GM23338 (cell line): ENCODE results near the gene CYTIP. TPM values are rescaled to one million over a fixed set of nuclear protein-coding genes. Genes with fewer than 3 reads are reported as not detected.

Experiments
- ATAC-seq: fragments of 200-7000 bp; cut with Tn5 transposase; 3 replicates; pipeline ENCODE4 v1.9.1; 2020
- DNase-seq: peaks from one replicate; pipeline ENCODE4 v3.0.0-alpha.2; 2015; ENCODE audit warnings: low spot score
- H2AFZ ChIP-seq: fragments of 200-600 bp; sonication (generic); 2 replicates; pipeline ENCODE4 v1.8.0; 2016; ENCODE audit warnings: antibody characterized with exemption, mild to moderate bottlenecking, moderate library complexity
- H3F3A ChIP-seq: fragments of 200-600 bp; sonication (generic); replicated peaks from 2 replicates; pipeline ENCODE4 v1.8.0; 2017; ENCODE audit warnings: antibody characterized with exemption, mixed run types, low read depth
- H3K27ac ChIP-seq: fragments of 200-600 bp; sonication (generic); 2 replicates; pipeline ENCODE4 v1.6.1; 2016; ENCODE audit warnings: low read depth
- H3K27me3 ChIP-seq: fragments of 200-600 bp; sonication (generic); 2 replicates; pipeline ENCODE4 v1.8.0; 2016; ENCODE audit warnings: mild to moderate bottlenecking, mixed run types, moderate library complexity; ENCODE audit not compliant: insufficient read depth
- H3K36me3 ChIP-seq: fragments of 200-600 bp; sonication (generic); 2 replicates; pipeline ENCODE4 v1.8.0; 2016; ENCODE audit warnings: mild to moderate bottlenecking; ENCODE audit not compliant: insufficient read depth
- H3K4me1 ChIP-seq: fragments of 200-600 bp; sonication (generic); 2 replicates; pipeline ENCODE4 v1.8.0; 2016; ENCODE audit warnings: mild to moderate bottlenecking, moderate library complexity; ENCODE audit not compliant: insufficient read depth
- H3K4me2 ChIP-seq: fragments of 200-600 bp; sonication (generic); 2 replicates; pipeline ENCODE4 v1.7.1; 2017; ENCODE audit warnings: mixed run types
- H3K4me3 ChIP-seq: fragments of 200-600 bp; sonication (generic); 2 replicates; pipeline ENCODE4 v1.6.1; 2016; ENCODE audit warnings: mixed run types
- H3K79me2 ChIP-seq: fragments of 200-600 bp; sonication (generic); replicated peaks from 2 replicates; pipeline ENCODE4 v1.8.0; 2017; ENCODE audit warnings: mild to moderate bottlenecking; ENCODE audit not compliant: insufficient read depth
- H3K9me2 ChIP-seq: fragments of 200-600 bp; sonication (generic); 2 replicates; pipeline ENCODE4 v1.8.0; 2017; ENCODE audit not compliant: insufficient read depth
- H4K20me1 ChIP-seq: fragments of 200-600 bp; sonication (generic); replicated peaks from 2 replicates; pipeline ENCODE4 v1.8.0; 2017; ENCODE audit warnings: mild to moderate bottlenecking; ENCODE audit not compliant: insufficient read depth
- H3K27ac Mint-ChIP-seq: 2 replicates; pipeline ENCODE4 v1.8.0; 2020; ENCODE audit warnings: inconsistent platforms, mild to moderate bottlenecking, moderate library complexity, mixed read lengths
- H3K27me3 Mint-ChIP-seq: 3 replicates; pipeline ENCODE4 v1.8.0; 2022; ENCODE audit warnings: low read depth, mild to moderate bottlenecking, moderate library complexity, mixed read lengths, inconsistent platforms; ENCODE audit not compliant: insufficient read depth, poor library complexity
- H3K36me3 Mint-ChIP-seq: 3 replicates; pipeline ENCODE4 v1.8.0; 2021; ENCODE audit warnings: low read depth, mild to moderate bottlenecking, inconsistent platforms, moderate library complexity, mixed read lengths
- H3K4me1 Mint-ChIP-seq: 3 replicates; pipeline ENCODE4 v1.8.0; 2020; ENCODE audit warnings: mild to moderate bottlenecking, inconsistent platforms, mixed read lengths
- H3K4me3 Mint-ChIP-seq: 3 replicates; pipeline ENCODE4 v1.8.0; 2021; ENCODE audit warnings: moderate library complexity, mild to moderate bottlenecking, inconsistent platforms, mixed read lengths
- H3K9me3 Mint-ChIP-seq: 3 replicates; pipeline ENCODE4 v1.8.0; 2020; ENCODE audit warnings: moderate library complexity, mild to moderate bottlenecking, inconsistent platforms, mixed read lengths
- CTCF ChIP-seq, 2 experiments: fragments of 200-600 bp in 1 of 2; sonication (generic) in 1 of 2; conservative IDR thresholded peaks; 2 replicates each; pipeline versions ENCODE4 v1.5.1 to v1.6.1; 2016 to 2017; ENCODE audit warnings: antibody characterized with exemption in 2 of 2, low read depth in 2 of 2, mild to moderate bottlenecking in 2 of 2, moderate library complexity in 1 of 2
- EZH2phosphoT487 ChIP-seq: fragments of 200-600 bp; sonication (generic); IDR thresholded peaks from one replicate; pipeline ENCODE4 v1.8.1; 2018; ENCODE audit warnings: antibody characterized with exemption; ENCODE audit not compliant: unreplicated experiment
- POLR2AphosphoS5 ChIP-seq: IDR thresholded peaks from 2 replicates; pipeline ENCODE4 v1.6.1; 2016; ENCODE audit warnings: antibody characterized with exemption, low read depth
- REST ChIP-seq: IDR thresholded peaks from one replicate; pipeline ENCODE4 v1.6.1; 2018; ENCODE audit warnings: antibody characterized with exemption; ENCODE audit not compliant: unreplicated experiment
- ZNF331 ChIP-seq: fragments of 250-450 bp; sonication (Bioruptor Pico); IDR thresholded peaks from 2 replicates; pipeline ENCODE4 v1.5.0; 2020; ENCODE audit warnings: low read depth, mild to moderate bottlenecking, moderate library complexity
- polyA plus RNA-seq: library from polyadenylated mRNA; unstranded; fragments of >200 nt; fragmentation: Nextera tagmentation; extraction: Ambion mirVana; gene quantifications from 2 replicates; pipeline ENCODE4 v1.2.1, GENCODE V29; 2016
- total RNA-seq: library from RNA; depleted of rRNA; stranded (reverse); fragments of >200 nt; shearing (Covaris generic); gene quantifications from 2 replicates; pipeline ENCODE4 v1.2.3, GENCODE V29; 2014

The CYTIP gene
- total and polyA plus RNA-seq, 2 experiments from 2014 or later, result not detected

- no peak for ATAC-seq
- H3K9me3 Mint-ChIP-seq, result no peaks in the 10 kb centered on the region
Observed at GRCh38 chr2:157419031-157419575, 24.8 kb downstream of the CYTIP start.

More at GRCh38 chr2:157419031-157419575, 24.8 kb downstream of the CYTIP start:
- no peak for DNase-seq
- Histone ChIP-seq H3K27ac (no peak overlapping the region), H3F3A (no peaks in the 10 kb centered on the region), H3K4me2 (no peak overlapping the region), H3K79me2 (no peaks in the 10 kb centered on the region), H2AFZ (no peak overlapping the region), H3K9me2 (no peaks in the 10 kb centered on the region), H3K27me3 (no peaks in the 10 kb centered on the region), H3K36me3 (no peaks in the 10 kb centered on the region), H3K4me1 (no peaks in the 10 kb centered on the region), H4K20me1 (no peaks in the 10 kb centered on the region), H3K4me3 (no peak overlapping the region)
- TF ChIP-seq ZNF331 (CRISPR knock-in tag) (no peak), EZH2phosphoT487 (no peak), REST (no peak), CTCF (conservative IDR thresholded peaks at IDR 0.05; ENCODE audit: low read depth in 2 of 2) (no peak), POLR2AphosphoS5 (no peak)
- no peaks in the 10 kb centered on the region for H3K4me1 Mint-ChIP-seq
- H3K4me3 Mint-ChIP-seq, result no peak overlapping the region
- H3K27me3 Mint-ChIP-seq, result peaks cover 2% of the 10 kb centered on the region
- H3K36me3 Mint-ChIP-seq, result no peaks in the 10 kb centered on the region
- H3K27ac Mint-ChIP-seq, result no peak overlapping the region
